Aorta (tissue), 5 donors: ENCODE data around the gene NFATC4. TPM values are rescaled to one million over a fixed set of nuclear protein-coding genes. Genes with fewer than 3 reads are reported as not detected.
"Not testable (repeated sequence)": the region's sequence is repeated elsewhere in the genome, so short reads cannot be mapped to it uniquely, and the experiment has no call there.

ENCODE experiments used
- ATAC-seq: fragments of 200-7000 bp; cut with Tn5 transposase; one replicate; pipeline ENCODE4 v1.9.1; 2022; ENCODE audit warnings: moderate library complexity; ENCODE audit not compliant: low FRiP score
- DNase-seq, 2 donors: peaks; one replicate each; pipeline ENCODE4 v3.0.0-alpha.2; 2020
- H3K27ac ChIP-seq, 2 donors: one replicate each; pipeline ENCODE4 v1.5.1; 2013; ENCODE audit warnings: low read length in 2 of 2, mild to moderate bottlenecking in 2 of 2, moderate library complexity in 2 of 2, control low read depth in 1 of 2, inconsistent platforms in 1 of 2, low read depth in 1 of 2
- H3K27me3 ChIP-seq, 2 donors: one replicate each; pipeline ENCODE4 v1.6.1; 2013; ENCODE audit warnings: control low read depth in 1 of 2, low read length in 1 of 2, mild to moderate bottlenecking in 1 of 2, moderate library complexity in 1 of 2; ENCODE audit not compliant: insufficient read depth in 2 of 2, control insufficient read depth in 1 of 2
- H3K36me3 ChIP-seq, 2 donors: one replicate each; pipeline ENCODE4 v1.6.1; 2013; ENCODE audit warnings: control low read depth in 1 of 2, low read length in 1 of 2, mild to moderate bottlenecking in 1 of 2; ENCODE audit not compliant: insufficient read depth in 2 of 2, control insufficient read depth in 1 of 2
- H3K4me1 ChIP-seq, 2 donors: one replicate each; pipeline ENCODE4 v1.6.1; 2013; ENCODE audit warnings: low read length in 2 of 2, control low read depth in 1 of 2, mild to moderate bottlenecking in 1 of 2, moderate library complexity in 1 of 2; ENCODE audit not compliant: insufficient read depth in 2 of 2, control insufficient read depth in 1 of 2
- H3K4me3 ChIP-seq, 2 donors: one replicate each; pipeline ENCODE4 v1.5.1; 2013; ENCODE audit warnings: low read length in 2 of 2, control low read depth in 1 of 2, mild to moderate bottlenecking in 1 of 2
- H3K9me3 ChIP-seq: one replicate; pipeline ENCODE4 v1.6.1; 2013; ENCODE audit warnings: mild to moderate bottlenecking, low read length; ENCODE audit not compliant: control insufficient read depth
- WGBS, 2 donors: extraction: QIAGEN DNeasy Blood & Tissue Kit; methylation state at CpG; one replicate each; pipeline ENCODE4 v1.1.7; 2013; 5-methylcytosine and 5-hydroxymethylcytosine counted together
- intact Hi-C, 2 donors: fragments of 100-400 bp; cut with DNase I; formaldehyde crosslinking; loops; one replicate each; pipeline versions ENCODE4 v1.14.2 to v1.15.0; 2022
- polyA plus RNA-seq, 2 donors: library from polyadenylated mRNA; stranded (reverse); fragments of 200-250 nt; gene quantifications; one replicate each; pipeline ENCODE4 v1.2.3, GENCODE V29; 2013
- total RNA-seq, 2 donors: library from RNA; stranded (reverse); fragmentation: NEBNext Ultra II Directional; extraction: Animal tissue kit (Norgen Biotek cat#: 25700); gene quantifications; one replicate each; pipeline ENCODE4 v1.2.1, GENCODE V29; 2021
- donor health status: healthy with polysubstance abuse.
- donor health status: Bipolar disorder and iron deficiency.
- donor health status: DM: no; HTN: no; CAD: no.
- donor health status: DM: no; HTN: no; CAD: no.
- donor health status: DM: yes; HTN: yes; CAD: no.

Gene NFATC4
- total and polyA plus RNA-seq, 4 donors, result 23.0 to 572 (median 103) TPM

DNA sequence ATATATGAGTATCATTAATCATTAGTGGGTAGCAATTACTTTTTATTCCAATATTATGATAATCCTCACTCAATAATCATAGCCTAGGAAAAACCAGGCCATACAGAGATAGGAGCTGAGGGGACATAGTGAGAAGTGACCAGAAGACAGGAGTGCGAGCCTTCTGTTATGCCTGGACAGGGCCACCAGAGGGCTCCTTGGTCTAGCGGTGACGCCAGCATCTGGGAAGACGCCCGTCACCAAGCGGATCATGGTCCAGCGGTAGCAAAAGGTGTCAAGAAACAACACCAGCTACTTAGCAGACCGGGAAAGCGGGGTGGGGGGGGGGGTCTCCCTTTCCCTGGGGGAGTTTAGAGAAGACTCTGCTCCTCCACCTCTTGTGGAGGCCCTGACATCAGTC is 40.1 kb upstream of the NFATC4 start:
- H3K9me3 ChIP-seq, H3K4me3 ChIP-seq, H3K36me3 ChIP-seq, intact Hi-C loops, H3K4me1 ChIP-seq, H3K27me3 ChIP-seq, ATAC-seq, H3K27ac ChIP-seq: not testable (repeated sequence)
- WGBS, 2 donors, result 1% methylated on average over 9 of the region's 9 CpGs
- DNase-seq, result peak; percentile 77 to 84

DNA sequence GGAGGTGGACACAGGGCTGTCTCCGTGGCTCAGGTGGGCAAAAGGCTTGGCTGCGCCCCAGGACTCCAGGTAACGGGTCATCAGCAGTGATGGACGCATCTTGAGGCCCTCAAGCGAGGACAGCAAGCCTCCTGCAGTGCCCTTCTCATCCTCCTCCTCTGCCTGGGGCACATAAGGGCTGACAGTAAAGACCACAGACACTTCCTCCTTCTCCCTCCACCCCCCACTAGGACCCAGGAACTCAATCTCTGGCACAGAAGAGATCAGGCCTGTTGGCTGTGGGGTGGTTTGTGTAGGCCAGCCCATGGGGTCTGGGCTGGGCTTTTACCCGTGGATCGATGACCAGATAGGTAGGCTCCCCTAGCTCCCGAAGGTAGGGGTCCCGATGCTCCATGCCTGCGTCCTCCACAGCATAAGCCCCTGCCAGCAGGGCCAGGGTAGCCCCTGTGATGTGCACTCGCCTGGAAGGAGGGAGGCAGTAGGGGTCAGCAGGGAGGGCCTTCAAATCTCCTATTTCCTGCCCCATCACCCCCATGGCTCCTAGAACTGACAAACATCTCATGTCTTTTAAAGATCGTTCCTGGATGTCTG is 38.8 kb upstream of the NFATC4 start:
- Histone ChIP-seq H3K27ac (no peak overlapping the region), H3K4me3 (no peak overlapping the region), H3K27me3 (no peaks in the 10 kb centered on the region), H3K9me3 (no peaks in the 10 kb centered on the region), H3K4me1 (no peaks in the 10 kb centered on the region), H3K36me3 (no peaks in the 10 kb centered on the region)
- WGBS, 2 donors, result 90% methylated on average over 12 of the region's 12 CpGs
- DNase-seq (peak in 1 of 2 donors; percentile 57), ATAC-seq (no peak)
- intact Hi-C loops, result no loop called here

DNA sequence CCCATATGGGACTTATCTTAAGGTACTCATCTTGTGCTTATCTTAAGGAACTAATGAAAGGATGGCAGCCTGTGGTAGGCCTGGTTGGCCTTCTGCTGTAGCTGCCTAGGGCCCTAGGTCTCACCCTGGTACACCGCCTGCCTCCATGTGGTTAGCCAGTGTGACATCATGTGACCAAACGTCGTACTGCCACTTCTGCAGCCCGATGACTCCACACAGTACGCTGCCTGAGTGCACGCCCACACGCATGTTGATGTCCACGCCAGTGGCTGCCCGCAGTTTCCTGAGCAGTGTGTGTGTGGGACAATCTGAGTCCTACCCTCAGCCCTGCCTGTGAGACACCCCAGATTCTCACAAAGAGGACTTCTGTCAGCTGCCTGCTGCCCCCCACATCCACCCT is 38.2 kb upstream of the NFATC4 start:
- no peaks in the 10 kb centered on the region for H3K36me3 ChIP-seq
- no peaks in the 10 kb centered on the region for H3K9me3 ChIP-seq
- intact Hi-C loops, result no loop called here
- 84 to 86% methylated on average over 9 of the region's 9 CpGs for whole genome bisulfite sequencing, 2 donors
- DNase-seq (peak; percentile 77 to 89), ATAC-seq (no peak)
- no peaks in the 10 kb centered on the region for H3K27me3 ChIP-seq
- no peak overlapping the region for H3K27ac ChIP-seq
- H3K4me1 ChIP-seq, result no peaks in the 10 kb centered on the region
- H3K4me3 ChIP-seq, result no peak overlapping the region

DNA sequence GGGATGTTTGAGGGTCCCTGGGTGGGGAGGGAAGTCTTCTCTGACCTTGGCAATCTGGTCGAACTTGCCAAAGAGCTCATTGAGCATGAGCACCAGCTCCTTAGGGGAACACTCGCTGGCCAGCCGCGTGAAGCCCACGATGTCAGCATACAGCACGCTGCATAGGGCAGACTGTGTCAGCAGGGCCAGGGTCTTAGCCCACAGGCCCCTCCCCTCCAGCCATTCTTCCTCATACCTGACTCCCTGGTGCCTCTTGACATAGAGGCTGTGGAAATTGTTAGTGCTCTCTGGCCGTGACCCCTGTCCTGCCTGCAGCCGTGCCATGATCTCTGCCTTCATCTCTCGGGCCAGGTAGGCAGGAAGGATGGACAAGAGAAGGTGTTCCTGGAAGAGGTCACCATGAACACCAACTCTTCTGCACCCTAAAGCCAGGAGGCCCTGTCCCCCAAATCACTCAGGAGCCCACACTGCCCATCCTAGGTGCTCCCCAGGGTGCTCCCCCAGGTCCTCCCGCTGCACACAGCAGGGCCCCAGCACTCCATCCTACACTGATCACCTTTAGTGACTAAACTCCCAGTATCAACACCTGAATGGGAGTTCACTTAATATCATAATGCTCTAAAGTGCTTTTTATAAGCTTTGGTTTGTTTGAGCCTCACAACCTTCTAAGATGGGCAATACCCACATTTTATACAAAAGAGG is 36.9 kb upstream of the NFATC4 start:
- no peaks in the 10 kb centered on the region for H3K36me3 ChIP-seq
- intact Hi-C loops, result no loop called here
- no peaks in the 10 kb centered on the region for H3K27me3 ChIP-seq
- no peaks in the 10 kb centered on the region for H3K9me3 ChIP-seq
- peak in 1 of 2 donors; percentile 72 for DNase-seq
- no peaks in the 10 kb centered on the region for H3K4me1 ChIP-seq
- WGBS, 2 donors, result 91 to 92% methylated on average over 10 of the region's 10 CpGs
- H3K4me3 ChIP-seq, result no peak overlapping the region
- no peak for ATAC-seq
- no peak overlapping the region for H3K27ac ChIP-seq

DNA sequence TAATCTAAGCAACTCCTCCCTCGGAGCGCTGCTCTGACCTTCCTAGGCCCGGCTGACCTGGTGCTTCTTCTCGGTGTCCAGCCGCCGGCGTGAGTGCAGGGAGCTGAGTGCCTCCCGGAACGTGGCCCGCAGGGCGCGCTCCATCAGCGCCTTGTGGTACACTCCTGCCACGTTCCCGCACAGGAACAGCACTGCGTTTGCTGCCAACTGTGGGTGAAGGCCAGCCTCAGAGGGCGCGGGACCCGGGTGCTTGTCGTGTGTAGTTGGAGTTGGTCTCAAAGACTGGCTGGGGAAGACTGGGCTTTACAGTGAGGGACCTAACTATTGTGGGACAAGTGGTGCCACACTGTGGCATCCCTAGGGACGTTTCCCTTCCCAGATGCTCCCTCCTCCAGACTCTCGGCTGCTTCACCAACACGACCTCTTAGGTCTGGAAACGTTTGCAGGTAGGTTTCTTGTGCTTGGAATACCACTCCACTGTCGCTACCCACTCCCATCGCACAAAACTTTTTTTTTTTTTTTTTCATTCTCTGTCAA is 36.2 kb upstream of the NFATC4 start:
- no peak for ATAC-seq

DNA sequence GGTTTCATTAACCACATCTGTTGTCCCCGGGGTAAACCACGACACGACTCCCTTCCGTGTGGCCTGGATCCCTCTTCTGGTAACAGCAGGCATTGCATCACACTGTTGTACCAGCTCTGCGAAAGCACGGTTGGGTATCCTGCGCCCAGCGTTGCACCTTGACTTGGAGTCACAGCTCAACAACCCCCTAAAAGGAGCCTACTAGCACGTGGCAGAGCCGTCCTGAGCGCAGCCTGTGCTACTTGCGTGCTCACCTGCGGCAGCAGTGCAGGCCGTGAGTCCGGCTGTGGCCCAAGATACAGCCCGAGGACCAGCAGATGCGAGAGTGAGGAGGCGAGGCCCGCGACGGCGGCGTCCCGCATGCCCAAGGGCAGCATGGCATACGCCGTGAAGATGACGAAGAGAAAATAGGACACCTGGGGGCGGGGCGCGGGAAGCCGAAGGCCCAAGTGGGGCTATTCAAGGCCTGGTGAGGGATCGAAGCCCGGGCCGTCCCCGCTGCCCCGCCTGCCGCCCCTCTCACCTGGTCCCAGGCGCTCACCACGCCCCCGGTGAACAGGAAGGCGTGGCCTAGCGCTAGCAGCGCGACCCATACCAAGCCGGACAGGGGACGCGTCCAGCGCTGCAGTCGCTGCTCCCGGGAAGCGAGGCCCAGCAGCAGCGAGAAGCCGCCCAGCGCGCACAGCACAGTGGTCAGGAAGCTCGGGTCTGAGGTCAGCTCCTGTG is 35.6 kb upstream of the NFATC4 start:
- Histone ChIP-seq H3K4me3 (no peak overlapping the region), H3K9me3 (no peaks in the 10 kb centered on the region), H3K4me1 (no peaks in the 10 kb centered on the region), H3K27ac (no peak overlapping the region), H3K36me3 (no peaks in the 10 kb centered on the region), H3K27me3 (no peaks in the 10 kb centered on the region)
- intact Hi-C loops, result loop anchor here (2.0 kb wide), 1 partner anchor 104 kb away; no protein-coding TSS in a partner anchor
- 6 to 10% methylated on average over 54 to 56 of the region's 56 CpGs for WGBS, 2 donors
- peak; percentile 73 for ATAC-seq
- DNase-seq, result peak; percentile 82 to 84

More for the DNA sequence above, 36.2 kb upstream of the NFATC4 start:
- Histone ChIP-seq H3K36me3 (no peaks in the 10 kb centered on the region), H3K9me3 (no peaks in the 10 kb centered on the region), H3K27me3 (no peaks in the 10 kb centered on the region), H3K4me1 (no peaks in the 10 kb centered on the region), H3K27ac (no peak overlapping the region), H3K4me3 (no peak overlapping the region)
- peak in 1 of 2 donors; percentile 73 for DNase-seq
- WGBS, 2 donors, result 56 to 57% methylated on average over 26 of the region's 26 CpGs
- intact Hi-C loops, result loop anchor here (2.0 kb wide), 1 partner anchor 105 kb away; no protein-coding TSS in a partner anchor

DNA sequence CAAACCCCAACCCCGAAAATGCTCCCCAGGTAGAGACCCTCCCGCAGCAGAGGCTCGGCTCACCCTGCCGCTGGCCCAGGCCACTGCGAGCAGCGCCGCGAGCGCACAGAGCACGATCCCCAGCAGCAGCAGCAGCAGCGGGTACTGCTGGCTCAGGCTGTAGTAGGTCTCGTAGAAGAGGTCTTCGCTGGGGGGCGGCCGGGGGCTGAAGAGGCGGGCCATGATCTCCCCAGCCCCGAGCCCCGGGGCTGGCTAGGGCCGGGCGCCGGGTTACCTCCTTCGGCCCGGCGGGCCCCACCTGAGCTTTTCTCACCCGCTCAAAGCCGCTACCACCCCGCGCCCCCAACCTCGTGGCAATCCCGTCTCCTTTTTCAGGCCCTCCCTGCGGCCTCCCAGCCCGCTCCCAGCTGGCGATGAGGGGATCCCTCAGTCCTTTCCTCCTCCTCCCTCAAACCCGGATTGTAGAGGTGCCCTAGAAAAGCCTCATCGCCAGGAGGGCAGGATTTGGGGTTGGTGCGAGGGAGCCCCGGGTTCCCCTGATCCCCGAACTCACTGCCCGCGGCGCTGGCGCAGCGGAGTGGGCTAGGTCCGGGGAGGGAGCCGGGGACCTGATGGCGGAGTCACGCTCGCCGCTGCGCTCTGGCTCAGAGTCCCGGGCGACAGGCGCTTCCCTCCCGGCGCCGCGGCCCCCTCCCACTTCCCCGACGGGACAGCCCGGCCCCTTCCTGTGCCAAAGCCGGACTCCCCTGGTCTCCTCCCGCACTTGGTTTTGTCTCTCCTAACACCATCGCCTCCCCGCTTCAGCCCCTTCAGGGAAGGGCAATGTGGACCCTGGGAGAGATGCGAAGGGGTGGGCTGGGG is 33.3 kb upstream of the NFATC4 start, which contains the start of gene ADCY4:
Gene ADCY4, minus strand, starts transcription at position 641 of the 861 bp plus-strand sequence. Its CDS starts 419 bp downstream, at position 222.
- H3K4me1 ChIP-seq, result no peaks in the 10 kb centered on the region
- ATAC-seq, result peak; percentile 5
- H3K36me3 ChIP-seq, result no peaks in the 10 kb centered on the region
- H3K9me3 ChIP-seq, result no peaks in the 10 kb centered on the region
- no peak within 1 kb of the TSS for H3K4me3 ChIP-seq
- no peak within 1 kb of the TSS for H3K27ac ChIP-seq
- no peaks in the 10 kb centered on the region for H3K27me3 ChIP-seq
- intact Hi-C loops, result no loop called here
- WGBS, 2 donors, result 6 to 8% methylated on average over 52 to 65 of the region's 65 CpGs
- DNase-seq, result peak in 1 of 2 donors; percentile 80
